Nucleus accumbens (tissue), 56 donors: ENCODE measurements around the gene COG7.
"Not testable (repeated sequence)": the region's sequence is repeated elsewhere in the genome, so short reads cannot be mapped to it uniquely, and the experiment has no call there.

ENCODE experiments used
- DNase-seq, 56 donors: peaks; one replicate each; lab custom pipeline; 2025; lab: John Stamatoyannopoulos, UW

COG7 gene

GRCh38 chr16:23391381-23392222 is 61.4 kb downstream of the COG7 start:
- DNase-seq = no peak

- DNase-seq = not testable (repeated sequence)
Observed at GRCh38 chr16:23389936-23390335, 63.1 kb downstream of the COG7 start.

DNA sequence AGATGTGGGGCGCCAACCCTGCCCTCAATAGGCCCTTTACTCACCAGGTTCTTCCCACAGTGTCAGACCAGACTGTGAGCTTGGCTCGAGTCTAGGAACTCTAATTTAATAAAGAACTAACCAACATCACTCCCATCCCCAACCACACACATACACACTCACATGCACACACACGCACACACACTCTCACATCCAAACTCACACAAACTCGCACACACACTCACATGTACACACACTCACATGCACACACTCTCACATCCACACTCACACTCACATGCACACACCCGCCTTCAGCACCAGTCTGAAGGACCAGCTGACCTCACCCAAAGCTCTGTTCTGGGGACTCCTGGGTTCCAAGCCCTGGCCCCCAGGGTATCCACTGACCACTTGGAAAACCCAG is 63.8 kb downstream of the COG7 start:
- DNase-seq = no peak

DNA sequence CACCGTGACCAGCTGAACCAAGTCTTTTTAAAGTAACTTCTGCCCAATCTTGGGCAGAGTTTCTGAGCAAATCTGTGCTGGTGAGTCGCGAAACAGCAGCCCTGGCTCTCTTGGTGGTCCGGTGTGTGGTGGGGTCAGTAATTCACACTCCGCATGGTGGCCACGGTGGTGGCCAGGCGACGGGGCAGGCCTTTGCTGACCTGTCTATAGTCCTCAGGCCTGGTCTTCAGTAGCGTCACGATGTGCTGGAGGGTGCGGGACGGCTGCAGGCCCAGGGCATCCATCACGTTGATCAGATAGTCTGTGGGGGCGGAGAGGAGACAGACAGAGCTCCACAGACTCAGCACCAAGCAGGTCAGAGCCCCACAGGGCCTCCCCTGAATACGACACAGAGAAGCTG is 64.2 kb downstream of the COG7 start:
- DNase-seq = no peak

- DNase-seq = no peak
Observed at GRCh38 chr16:23387666-23388065, 65.3 kb downstream of the COG7 start.

DNA sequence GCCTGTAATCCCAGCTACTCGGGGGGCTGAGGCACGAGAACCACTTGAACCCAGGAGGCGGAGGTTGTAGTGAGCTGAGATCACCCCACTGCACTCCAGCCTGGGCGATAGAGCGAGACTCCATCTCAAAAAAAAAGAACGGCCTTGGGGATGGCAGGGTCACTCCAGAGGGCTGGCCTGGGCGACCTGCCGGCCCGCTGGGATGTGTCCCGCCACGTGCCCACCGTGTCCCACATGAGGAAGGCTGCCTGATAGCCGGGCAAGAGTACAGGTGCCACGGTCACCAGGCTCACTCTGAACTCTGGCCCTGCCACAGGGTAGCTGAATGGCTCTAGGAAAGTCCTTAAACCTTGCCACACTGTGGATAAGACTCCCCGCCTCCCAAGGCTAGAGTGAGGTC is 67.5 kb downstream of the COG7 start:
- DNase-seq = no peak

DNA sequence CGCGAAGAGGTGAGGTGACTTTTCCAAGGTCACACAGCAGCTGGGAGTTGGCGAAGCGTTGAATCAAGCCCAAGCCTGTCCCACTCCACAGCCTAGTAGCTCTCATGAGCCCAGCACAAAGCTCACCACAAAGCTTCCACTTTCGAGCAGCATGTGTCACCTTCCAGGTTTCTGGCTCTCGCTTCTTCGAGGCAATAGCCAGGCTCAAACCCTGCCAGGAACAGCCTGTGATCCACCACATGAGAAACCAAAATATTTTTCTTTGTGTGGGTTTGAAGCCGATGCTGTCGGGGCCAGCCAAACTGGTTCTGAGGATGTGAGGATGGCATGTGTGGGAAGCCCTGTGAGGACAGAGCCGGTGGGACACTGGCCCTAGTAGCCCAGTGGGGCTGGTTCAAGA is 68.1 kb downstream of the COG7 start:
- DNase-seq = no peak

DNA sequence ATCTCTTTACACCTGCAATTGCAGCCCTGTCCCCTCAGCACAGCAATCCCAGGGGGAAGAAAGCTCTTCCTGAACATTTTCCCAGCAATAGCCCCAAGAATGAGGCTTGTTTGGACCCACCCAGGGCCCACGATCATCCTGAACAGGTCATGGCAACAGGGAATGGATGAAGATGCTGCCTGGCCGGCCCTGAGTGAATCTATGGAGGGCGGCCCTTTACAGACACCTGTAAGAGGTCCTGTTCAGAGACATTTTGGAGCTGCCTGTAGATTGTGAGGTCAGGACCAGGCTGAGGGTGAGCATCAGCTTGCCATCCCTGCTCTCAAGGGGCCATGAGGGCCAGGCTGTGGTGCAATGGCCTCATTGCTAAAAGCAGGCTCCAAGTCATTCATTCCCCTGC is 69.1 kb downstream of the COG7 start:
- no peak for DNase-seq

DNA sequence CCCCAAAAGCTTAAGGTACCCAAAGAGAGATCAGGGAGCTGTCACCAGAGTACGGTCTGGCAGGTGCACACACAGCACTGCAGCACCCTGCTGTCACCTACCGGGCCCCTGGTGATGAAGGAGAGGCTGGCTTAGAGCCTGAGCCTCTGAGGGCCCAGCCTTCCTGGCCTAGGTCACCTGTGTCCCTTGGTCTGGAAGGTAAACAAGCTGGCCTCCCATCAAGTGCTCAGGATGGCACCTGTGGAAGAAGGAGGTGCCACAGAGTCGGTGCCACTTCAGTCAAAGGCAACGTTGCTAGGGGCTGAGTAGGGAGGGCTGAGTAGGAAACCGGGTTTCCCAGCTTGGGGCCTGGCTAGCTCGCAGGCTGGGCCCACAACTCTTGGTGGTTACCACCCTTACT is 70.7 kb downstream of the COG7 start:
- no peak for DNase-seq

GRCh38 chr16:23381702-23382101 is 71.3 kb downstream of the COG7 start:
- DNase-seq = not testable (repeated sequence)

DNA sequence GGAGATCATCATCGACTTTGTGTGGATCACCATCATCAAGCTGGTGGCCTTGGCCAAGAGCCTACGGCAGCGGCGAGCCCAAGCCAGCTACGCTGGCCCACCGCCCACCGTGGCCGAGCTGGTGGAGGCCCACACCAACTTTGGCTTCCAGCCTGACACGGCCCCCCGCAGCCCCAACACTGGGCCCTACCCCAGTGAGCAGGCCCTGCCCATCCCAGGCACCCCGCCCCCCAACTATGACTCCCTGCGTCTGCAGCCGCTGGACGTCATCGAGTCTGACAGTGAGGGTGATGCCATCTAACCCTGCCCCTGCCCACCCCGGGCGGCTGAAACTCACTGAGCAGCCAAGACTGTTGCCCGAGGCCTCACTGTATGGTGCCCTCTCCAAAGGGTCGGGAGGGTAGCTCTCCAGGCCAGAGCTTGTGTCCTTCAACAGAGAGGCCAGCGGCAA is 72.5 kb downstream of the COG7 start:
- no peak for DNase-seq

- no peak for DNase-seq
Observed at GRCh38 chr16:23379707-23380106, 73.3 kb downstream of the COG7 start.

DNA sequence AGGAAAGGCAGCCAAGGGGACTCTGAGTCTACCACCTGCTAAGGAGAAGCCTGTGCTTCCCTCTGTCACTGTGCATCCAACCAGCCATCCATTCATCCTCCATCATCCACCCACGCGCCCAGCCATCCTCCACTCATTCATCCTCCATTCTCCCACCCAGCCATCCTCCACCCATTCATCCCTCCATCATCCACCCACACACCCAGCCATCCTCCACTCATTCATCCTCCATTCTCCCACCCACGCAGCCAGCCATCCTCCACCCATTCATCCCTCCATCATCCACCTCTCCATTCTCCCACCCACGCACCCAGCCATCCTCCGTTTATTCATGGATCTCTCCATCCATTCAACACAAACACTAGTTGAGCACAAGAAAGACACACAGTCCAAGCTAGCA is 74.1 kb downstream of the COG7 start:
- peak in 1 of 56 donors; percentile 27 for DNase-seq

DNA sequence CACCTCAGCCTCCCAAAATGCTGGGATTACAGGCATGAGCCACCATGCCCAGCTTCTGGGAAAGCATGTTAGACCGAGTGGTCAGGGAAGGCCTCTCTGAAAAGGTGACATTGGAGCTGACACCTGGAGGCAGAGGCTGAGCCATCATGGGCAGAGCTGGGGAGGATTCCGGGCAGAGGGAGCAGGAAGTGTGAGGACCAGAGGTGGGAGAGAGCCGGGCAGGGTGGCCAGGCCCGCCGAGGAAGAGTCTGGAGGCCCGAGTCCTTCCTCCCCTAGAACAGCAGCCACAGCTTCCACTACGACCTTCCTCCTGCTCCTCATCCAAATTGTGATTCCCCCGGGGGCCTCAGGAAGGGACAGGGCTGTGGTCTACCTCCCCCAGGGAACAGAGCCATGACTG is 74.7 kb downstream of the COG7 start:
- no peak for DNase-seq

GRCh38 chr16:23377071-23377931 is 75.7 kb downstream of the COG7 start:
- DNase-seq = no peak

- no peak for DNase-seq
Observed at GRCh38 chr16:23375643-23376042, 77.3 kb downstream of the COG7 start.

DNA sequence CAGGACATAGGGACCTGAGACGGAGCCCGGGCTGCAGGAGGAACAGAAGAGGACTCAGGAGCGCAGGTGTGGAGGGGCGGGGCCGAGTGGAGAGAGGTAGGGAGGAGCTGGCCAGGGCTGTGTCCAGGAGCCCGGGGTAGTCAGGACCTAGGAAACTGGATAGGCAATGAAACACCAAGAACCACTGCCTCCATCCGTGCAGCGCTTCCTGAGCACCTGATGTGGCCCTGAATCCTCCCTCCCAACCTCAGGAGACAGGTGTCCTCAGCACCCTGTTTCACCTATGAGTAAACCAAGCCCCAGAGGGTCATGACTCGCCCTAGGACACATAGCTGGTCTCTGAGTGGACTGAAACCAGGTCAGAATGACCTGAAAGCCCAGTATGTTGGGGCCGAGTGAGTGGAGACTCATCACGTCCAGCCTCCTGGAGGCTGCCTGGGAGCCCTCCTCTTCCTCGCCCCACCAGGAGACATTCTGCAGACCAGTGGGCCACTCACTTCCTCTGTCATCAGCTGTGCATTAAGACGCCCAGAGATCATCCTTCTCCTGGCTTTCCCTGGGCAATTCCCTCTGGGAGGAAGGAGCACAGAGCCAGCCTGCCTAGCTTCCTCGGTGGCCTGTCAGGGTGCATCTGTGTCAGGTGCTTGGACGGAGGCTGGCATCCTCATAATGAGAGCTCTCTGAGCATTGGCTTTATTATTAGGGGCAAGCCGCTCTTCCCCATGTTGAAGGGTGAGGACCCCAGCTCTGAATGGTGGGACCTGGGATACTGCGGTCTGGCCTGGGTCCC is 78.1 kb downstream of the COG7 start:
- no peak for DNase-seq

GRCh38 chr16:23373436-23374219 is 79.4 kb downstream of the COG7 start:
- no peak for DNase-seq

DNA sequence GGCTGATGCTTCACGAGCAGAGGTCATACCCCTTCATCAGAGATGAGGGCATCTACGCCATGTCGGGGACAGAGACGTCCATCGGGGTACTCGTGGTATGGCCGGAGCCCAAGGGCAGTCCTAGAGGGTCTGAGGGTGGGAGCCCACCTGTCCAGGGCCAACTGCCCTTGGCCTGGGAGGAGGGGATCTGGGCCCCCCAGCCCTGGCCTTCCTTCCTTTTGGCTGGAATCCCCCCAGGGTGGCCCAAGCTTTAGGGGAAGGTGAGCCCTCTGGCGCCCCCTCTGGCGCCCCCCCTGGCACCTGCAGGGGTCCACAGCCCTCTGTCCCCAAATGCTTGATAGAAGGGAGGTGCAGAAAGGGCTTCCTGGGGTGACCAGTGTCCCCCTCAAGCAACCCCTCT is 81.6 kb downstream of the COG7 start:
- DNase-seq = no peak

GRCh38 chr16:23369416-23369815 is 83.6 kb downstream of the COG7 start:
- no peak for DNase-seq
